OCI-LY1 (cell line): ENCODE results near the gene ATAT1.

ENCODE experiments used
- EZH2 ChIP-seq: fragments of 200-600 bp; sonication (generic), shearing (Covaris generic); IDR thresholded peaks from 2 replicates; pipeline ENCODE4 v1.8.0; 2017; ENCODE audit warnings: borderline replicate concordance, mixed run types, mild to moderate bottlenecking, antibody characterized with exemption, low read length, moderate library complexity, mixed read lengths
- TF ChIP-seq, protein P1 (sequence below): fragments of 200-600 bp; sonication (generic), shearing (Covaris generic); IDR thresholded peaks from 2 replicates; pipeline ENCODE4 v1.5.1; 2017; ENCODE audit warnings: mild to moderate bottlenecking, antibody characterized with exemption, low read length, moderate library complexity, mixed read lengths

DNA sequence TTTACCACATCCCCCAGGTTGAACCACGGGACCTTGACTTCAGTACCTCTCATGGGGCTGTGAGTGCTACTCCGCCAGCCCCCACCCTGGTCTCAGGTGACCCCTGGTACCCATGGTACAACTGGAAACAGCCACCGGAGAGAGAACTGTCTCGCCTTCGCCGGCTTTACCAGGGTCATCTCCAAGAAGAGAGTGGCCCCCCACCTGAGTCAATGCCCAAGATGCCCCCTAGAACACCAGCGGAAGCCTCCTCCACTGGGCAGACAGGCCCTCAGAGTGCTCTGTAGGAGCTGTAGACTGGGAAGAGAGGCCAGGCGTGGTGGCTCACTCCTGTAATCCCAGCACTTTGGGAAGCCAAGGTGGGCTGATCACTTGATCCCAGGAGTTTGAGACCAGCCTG lies 1.2 kb upstream of the ATAT1 start:
- no peak for TF ChIP-seq EZH2
- TF ChIP-seq, protein P1, sequence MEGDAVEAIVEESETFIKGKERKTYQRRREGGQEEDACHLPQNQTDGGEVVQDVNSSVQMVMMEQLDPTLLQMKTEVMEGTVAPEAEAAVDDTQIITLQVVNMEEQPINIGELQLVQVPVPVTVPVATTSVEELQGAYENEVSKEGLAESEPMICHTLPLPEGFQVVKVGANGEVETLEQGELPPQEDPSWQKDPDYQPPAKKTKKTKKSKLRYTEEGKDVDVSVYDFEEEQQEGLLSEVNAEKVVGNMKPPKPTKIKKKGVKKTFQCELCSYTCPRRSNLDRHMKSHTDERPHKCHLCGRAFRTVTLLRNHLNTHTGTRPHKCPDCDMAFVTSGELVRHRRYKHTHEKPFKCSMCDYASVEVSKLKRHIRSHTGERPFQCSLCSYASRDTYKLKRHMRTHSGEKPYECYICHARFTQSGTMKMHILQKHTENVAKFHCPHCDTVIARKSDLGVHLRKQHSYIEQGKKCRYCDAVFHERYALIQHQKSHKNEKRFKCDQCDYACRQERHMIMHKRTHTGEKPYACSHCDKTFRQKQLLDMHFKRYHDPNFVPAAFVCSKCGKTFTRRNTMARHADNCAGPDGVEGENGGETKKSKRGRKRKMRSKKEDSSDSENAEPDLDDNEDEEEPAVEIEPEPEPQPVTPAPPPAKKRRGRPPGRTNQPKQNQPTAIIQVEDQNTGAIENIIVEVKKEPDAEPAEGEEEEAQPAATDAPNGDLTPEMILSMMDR: no peak
